ENCODE data around the gene CROCC2.

DNA sequence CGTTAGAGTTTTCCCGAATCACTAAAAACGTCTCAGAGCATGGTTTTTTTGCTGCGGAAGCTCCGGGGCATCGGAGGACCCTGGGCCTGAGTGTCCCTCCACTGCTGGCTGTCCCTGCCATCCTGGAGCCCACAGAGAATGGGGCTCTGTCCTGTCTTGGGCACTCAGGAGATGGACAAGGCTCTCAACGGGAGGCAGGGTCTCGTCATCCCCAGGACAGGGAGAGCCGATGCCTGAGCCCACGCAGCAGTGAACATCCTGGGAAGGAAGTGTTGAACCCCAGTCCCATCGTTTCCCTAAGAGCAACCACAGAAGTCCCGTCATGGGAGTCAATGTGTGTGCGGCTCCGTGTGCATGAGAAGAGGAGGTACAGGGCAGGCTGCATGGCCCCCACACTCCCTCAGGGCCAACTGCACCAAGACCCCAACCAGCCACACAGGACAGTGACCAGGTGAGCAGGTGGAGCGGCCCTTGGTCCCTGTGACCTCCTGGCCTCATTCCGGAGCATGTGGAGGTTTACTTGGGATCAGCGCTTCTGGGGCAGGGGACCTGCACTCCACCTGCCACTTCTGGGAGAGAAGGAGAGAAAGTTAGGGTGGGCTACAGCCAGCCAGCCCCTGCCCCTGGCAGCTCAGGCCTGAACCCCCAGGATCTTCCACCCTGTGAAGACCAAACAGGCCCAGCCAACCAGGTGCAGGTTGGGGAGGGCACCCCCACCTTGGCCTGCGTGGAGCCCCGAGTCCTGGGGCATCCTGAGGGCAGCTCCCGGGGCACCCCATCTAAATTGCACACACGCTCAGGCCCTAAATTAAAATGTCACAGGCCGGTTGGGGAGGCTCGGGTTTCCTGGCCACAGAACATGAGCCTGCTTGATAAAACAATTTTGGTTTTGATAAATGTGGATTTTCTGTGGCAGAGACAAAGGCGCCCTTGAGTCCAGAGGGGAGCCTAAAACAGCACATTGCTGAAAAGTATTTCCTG is 89.2 kb downstream of the CROCC2 start:
- no peak for TF ChIP-seq POLR2A (IDR thresholded peaks at IDR 0.05)
- TF ChIP-seq, protein P1, sequence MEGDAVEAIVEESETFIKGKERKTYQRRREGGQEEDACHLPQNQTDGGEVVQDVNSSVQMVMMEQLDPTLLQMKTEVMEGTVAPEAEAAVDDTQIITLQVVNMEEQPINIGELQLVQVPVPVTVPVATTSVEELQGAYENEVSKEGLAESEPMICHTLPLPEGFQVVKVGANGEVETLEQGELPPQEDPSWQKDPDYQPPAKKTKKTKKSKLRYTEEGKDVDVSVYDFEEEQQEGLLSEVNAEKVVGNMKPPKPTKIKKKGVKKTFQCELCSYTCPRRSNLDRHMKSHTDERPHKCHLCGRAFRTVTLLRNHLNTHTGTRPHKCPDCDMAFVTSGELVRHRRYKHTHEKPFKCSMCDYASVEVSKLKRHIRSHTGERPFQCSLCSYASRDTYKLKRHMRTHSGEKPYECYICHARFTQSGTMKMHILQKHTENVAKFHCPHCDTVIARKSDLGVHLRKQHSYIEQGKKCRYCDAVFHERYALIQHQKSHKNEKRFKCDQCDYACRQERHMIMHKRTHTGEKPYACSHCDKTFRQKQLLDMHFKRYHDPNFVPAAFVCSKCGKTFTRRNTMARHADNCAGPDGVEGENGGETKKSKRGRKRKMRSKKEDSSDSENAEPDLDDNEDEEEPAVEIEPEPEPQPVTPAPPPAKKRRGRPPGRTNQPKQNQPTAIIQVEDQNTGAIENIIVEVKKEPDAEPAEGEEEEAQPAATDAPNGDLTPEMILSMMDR (IDR thresholded peaks at IDR 0.05): no peak

Measured in lower leg skin (tissue), 3 donors.